Measurements from ENCODE around the gene ZNF143. TPM values are rescaled to one million over a fixed set of nuclear protein-coding genes. Genes with fewer than 3 reads are reported as not detected.

The ZNF143 gene
- total and polyA plus RNA-seq, 2 of the 13 experiments (the other 11 are each of a cell fraction or from before 2014, with no cell fraction given), result 22.4 to 35.6 TPM

GRCh38 chr11:9565822-9566560 is 105.2 kb downstream of the ZNF143 start (continued):
- TF ChIP-seq TFE3 (CRISPR knock-in tag; IDR thresholded peaks at IDR 0.05) (0 out of 2 replicates have a peak, but pooled peaks have one; percentile 24), KAT8 (CRISPR knock-in tag; IDR thresholded peaks at IDR 0.05) (peak; percentile 59; the same call in 1 of the 2 replicates), FOSL1 (CRISPR knock-in tag; IDR thresholded peaks at IDR 0.05; ENCODE audit: borderline replicate concordance) (peak; percentile 88), ZNF512 (CRISPR knock-in tag; IDR thresholded peaks at IDR 0.05) (no peak), ZNF557 (CRISPR knock-in tag; IDR thresholded peaks at IDR 0.05) (no peak), KDM6A (CRISPR knock-in tag; IDR thresholded peaks at IDR 0.05; ENCODE audit: low read depth) (0 out of 2 replicates have a peak, but pooled peaks have one; percentile 31), PHF21A (CRISPR knock-in tag; IDR thresholded peaks at IDR 0.05) (peak; percentile 60; the same call in 1 of the 2 replicates), REL (CRISPR knock-in tag; conservative IDR thresholded peaks at IDR 0.05) (no peak), ARNT2 (CRISPR knock-in tag; IDR thresholded peaks at IDR 0.05; ENCODE audit: low read depth) (no peak), SNAI1 (CRISPR knock-in tag; IDR thresholded peaks at IDR 0.05; ENCODE audit: borderline replicate concordance) (no peak), KDM1A (CRISPR knock-in tag; IDR thresholded peaks at IDR 0.05) (no peak), DZIP1 (CRISPR knock-in tag; IDR thresholded peaks at IDR 0.05) (no peak), ZMYM4 (CRISPR knock-in tag; IDR thresholded peaks at IDR 0.05) (peak; percentile 37; the same call in 1 of the 2 replicates), NFATC3 (CRISPR knock-in tag; IDR thresholded peaks at IDR 0.05) (no peak), ARNTL (CRISPR knock-in tag; IDR thresholded peaks at IDR 0.05) (no peak), HNRNPLL (IDR thresholded peaks at IDR 0.05; ENCODE audit: low read depth, low read length, poor library complexity, severe bottlenecking) (no peak), CEBPG (CRISPR knock-in tag; IDR thresholded peaks at IDR 0.05) (peak; percentile 67), IKZF4 (CRISPR knock-in tag; IDR thresholded peaks at IDR 0.05; ENCODE audit: borderline replicate concordance, low read depth, not compliant biosample characterization) (no peak), ZSCAN29 (CRISPR knock-in tag; conservative IDR thresholded peaks at IDR 0.05) (peak; percentile 63; the same call in 1 of the 2 replicates), NBN (conservative IDR thresholded peaks at IDR 0.05) (no peak), ZNF282 (IDR thresholded peaks at IDR 0.05; ENCODE audit: partially characterized antibody) (no peak), ZNF777 (CRISPR knock-in tag; IDR thresholded peaks at IDR 0.05) (no peak), ZFY (CRISPR knock-in tag; IDR thresholded peaks at IDR 0.05) (0 out of 2 replicates have a peak, but pooled peaks have one; percentile 19), CREB1 (IDR thresholded peaks at IDR 0.05) (peak; percentile 85), CREB1 (CRISPR knock-in tag; IDR thresholded peaks at IDR 0.05) (peak; percentile 64; the same call in 1 of the 2 replicates)
